HS-27A (cell line): ENCODE measurements around the gene AMH.

Experiments used
- DNase-seq: peaks from one replicate; pipeline ENCODE4 v3.0.0-alpha.2; 2012; ENCODE audit warnings: low read depth, missing footprints

Gene AMH

GRCh38 chr19:2287585-2288337 lies 38.6 kb downstream of the AMH start:
- no peak for DNase-seq

- no peak for DNase-seq
These were observed 39.3 kb downstream of the AMH start for GRCh38 chr19:2288338-2288817.

DNA sequence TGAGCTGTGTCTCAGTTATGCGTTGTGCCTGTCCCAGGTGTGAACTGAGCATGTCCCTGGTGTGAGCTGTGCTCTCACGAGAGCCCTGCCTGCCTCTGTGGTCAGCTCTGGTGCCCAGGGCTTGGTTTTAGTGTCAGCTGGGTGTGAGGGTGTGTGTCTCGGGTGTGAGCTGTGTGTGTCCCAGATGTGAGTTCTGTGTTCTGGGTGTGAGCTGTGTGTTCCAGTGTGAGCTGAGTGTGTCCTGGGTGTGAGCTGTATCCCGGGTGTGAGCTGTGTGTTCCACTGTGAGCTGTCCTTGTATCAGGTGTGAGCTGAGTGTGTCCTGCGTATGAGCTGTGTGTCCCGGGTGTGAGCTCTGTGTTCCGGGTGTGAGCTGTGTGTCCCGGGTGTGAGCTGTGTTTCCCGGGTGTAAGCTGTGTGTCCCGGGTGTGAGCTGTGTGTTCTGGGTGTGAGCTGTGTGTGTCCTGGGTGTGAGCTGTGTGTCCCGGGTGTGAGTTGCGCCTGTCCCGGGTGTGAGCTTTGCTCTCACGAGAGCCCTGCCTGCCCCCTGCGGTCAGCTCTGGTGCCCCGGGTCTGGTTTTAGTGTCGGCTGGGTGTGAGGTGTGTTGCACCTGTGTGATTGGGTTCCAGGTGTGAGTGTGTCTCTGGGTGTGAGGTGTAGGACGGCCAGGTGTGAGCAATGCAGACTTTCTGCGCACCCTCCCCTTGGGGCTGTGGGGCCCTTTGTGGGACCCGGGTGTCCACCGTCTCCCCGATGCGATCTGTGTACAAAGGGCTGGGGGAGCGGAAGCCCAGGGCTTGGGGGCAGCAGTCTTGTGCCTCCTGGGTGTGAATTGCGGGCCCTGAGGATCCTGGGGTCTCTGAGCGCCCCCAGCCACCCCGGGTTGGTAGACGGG lies 39.9 kb downstream of the AMH start:
- no peak for DNase-seq

DNA sequence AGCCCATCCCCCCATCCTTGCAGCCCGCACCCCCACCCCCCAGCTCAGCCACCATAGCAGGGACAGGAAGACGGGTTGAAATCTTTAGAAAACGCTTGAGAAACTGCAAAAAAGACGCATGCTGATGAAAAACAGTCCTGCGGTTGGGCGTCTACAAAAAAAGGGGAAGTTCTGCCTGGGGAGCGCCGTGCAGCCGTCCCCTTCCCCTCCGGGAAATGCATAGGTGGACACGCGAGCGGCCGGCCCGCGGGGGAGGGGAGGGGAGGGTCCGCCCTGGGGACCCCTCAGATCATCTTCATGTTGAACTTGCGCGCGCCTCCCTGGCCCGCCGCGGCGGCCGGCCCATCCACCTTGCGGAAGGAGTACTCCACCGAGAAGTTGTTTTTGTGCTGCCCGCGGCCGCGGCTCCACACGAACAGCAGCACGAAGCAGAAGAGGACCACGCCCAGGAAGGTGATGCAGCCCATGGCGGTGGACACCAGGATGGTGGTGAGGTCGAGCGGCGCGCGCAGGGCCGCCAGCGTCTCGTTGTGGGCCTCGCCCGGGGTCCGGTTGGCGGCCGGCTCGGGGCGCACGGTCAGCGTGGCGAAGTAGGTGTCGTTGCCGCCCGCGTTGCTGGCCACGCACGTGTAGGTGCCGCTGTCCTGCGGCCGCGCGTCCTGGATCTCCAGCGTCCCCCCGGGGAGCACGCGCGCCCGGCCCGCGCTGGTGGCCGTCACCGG lies 40.8 kb downstream of the AMH start:
- no peak for DNase-seq

- no peak for DNase-seq
These were observed 41.5 kb downstream of the AMH start for GRCh38 chr19:2290441-2291184.

DNA sequence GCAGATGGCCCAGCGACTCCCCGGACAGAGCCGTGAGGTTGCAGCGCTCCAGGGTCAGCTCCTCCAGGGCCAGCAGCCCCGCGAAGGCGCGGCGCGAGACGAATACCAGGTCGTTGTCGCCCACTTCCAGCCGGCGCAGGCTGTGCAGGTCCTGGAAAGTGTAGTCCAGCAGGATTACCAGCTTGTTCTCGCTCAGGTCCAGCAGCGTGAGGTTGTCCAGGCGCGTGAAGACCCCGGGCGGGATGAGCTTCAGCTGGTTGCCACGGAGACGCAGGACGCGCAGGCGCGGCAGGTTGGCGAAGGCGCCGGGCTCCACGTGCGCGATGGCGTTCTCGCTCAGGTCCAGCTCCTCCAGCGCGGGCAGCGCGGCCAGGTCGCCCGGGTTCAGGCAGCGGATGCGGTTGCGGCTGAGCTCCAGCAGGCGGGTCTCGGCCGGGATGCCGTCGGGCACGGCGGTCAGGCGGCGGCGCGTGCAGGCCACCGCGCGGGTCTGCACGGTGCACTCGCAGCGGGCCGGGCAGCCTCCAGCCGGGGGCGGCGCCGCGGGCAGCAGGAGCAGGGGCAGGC lies 42.1 kb downstream of the AMH start:
- no peak for DNase-seq

- no peak for DNase-seq
These were observed 45.7 kb downstream of the AMH start for GRCh38 chr19:2294687-2295335.

DNA sequence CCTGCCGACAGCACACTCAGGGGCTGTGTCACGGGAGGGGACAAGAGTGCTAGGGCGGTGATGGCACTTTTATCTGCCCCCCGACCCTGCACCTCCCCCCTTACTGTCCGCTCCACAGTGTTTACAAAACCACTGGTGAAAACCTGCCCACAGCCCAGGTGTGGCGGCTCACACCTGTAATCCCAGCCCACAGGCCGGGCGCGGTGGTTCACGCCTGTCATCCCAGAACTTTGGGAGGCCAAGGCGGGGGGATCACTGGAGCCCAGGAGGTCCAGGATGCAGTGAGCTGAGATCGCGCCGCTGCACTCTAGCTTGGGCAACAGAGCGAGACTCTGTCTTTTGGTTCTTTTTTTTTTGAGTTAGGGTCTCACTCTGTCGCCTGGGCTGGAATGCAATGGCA lies 47.0 kb downstream of the AMH start:
- DNase-seq = no peak

DNA sequence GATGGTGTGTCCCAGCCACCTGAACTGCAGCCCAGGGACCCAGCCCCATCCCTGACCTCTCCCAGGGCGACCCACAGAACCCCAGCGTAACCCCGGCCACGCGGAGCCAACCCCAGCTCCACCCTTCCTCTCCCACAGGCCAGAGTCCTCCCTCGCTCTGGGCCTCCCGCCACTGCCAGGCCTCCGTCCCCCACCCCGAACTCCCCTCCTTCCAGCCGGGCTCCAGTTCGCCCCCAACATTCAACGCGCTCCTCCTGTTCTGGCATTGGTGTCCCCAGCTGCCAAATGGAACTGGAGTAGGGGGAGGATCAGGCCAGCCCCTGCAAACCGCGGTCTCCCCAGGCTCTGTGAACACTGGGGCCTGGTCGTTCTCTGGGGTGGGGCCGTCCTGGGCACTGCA lies 51.4 kb downstream of the AMH start:
- no peak for DNase-seq
